ENCODE data around the gene MCC.

GRCh38 chr5:113039229-113039933 is 448.9 kb downstream of the MCC start:
- TF ChIP-seq, protein P1, sequence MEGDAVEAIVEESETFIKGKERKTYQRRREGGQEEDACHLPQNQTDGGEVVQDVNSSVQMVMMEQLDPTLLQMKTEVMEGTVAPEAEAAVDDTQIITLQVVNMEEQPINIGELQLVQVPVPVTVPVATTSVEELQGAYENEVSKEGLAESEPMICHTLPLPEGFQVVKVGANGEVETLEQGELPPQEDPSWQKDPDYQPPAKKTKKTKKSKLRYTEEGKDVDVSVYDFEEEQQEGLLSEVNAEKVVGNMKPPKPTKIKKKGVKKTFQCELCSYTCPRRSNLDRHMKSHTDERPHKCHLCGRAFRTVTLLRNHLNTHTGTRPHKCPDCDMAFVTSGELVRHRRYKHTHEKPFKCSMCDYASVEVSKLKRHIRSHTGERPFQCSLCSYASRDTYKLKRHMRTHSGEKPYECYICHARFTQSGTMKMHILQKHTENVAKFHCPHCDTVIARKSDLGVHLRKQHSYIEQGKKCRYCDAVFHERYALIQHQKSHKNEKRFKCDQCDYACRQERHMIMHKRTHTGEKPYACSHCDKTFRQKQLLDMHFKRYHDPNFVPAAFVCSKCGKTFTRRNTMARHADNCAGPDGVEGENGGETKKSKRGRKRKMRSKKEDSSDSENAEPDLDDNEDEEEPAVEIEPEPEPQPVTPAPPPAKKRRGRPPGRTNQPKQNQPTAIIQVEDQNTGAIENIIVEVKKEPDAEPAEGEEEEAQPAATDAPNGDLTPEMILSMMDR (IDR thresholded peaks at IDR 0.05) = no peak
- TF ChIP-seq POLR2A (IDR thresholded peaks at IDR 0.05) = no peak
